Stimulated activated CD8-positive, alpha-beta memory T cell treated with anti-CD3 and anti-CD28 coated beads, Interleukin-4, amount 100 ng/mL, for 24 hours (primary cell): Measurements from ENCODE around the gene SMCO2.

ENCODE experiments used
- DNase-seq: peaks from one replicate; pipeline ENCODE4 v3.0.0-alpha.2; 2020; ENCODE audit warnings: low read depth

The SMCO2 gene

DNA sequence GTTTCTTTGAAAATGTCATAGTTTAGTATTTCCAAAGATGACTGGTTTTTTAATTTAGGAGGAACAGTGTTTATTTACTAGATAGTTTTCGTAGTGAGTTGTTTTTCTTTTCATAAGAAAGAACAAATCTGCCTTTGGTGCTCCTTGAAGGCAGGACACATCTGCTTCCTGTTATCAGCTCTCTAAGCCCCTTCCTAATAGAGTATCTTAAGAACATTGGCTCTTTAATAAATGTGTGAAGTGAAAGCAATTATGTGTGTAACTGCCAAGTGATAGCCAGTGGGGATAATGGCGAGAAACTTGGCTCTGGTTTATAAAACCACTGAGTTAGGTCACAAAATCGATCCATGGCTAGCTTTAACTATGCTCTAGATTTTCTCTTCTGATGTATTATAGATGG is 54.0 kb downstream of the SMCO2 start:
- no peak for DNase-seq

DNA sequence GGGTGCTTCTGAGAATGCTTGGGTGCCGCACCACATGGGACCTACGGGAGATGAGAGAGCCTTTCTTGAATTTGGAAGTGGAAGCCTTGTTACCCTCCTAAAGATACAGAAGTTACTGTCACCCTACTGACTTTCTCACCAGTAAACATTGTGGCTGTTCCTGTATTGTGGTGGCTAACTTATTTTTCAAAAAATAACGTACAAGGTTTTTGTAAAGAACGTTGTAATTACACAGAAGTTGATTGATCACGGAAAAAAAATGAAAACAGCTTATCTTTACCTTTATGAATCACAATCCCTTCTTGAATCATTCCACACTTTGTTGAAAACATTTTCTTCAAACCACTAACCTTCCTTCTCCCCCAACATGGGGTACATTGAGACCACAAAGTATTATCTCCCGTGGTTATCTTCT is 55.5 kb downstream of the SMCO2 start:
- DNase-seq: no peak

- DNase-seq: no peak
These were observed 58.0 kb downstream of the SMCO2 start for GRCh38 chr12:27504507-27504906.

DNA sequence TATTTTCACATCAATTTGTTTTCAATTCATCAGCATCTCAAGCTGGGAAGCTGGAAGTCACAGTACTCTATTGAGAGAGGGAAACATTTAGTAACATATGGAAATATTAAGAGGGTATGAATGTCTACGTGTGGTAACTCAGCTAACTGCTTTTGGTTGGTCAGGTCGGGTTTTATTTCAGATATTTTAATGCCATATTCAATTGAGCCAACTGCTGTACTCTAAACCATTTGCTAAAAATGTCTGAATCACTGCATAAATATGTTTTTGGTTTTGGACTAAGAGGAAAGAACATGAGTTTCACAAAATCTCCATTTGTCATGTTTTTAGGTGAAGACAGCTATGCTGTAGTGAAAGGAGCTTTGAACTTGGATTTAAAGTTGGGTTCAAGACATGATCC is 58.6 kb downstream of the SMCO2 start:
- no peak for DNase-seq

GRCh38 chr12:27505761-27506160 is 59.2 kb downstream of the SMCO2 start:
- no peak for DNase-seq

- DNase-seq: no peak
These were observed 60.2 kb downstream of the SMCO2 start for GRCh38 chr12:27506645-27507189.

GRCh38 chr12:27508736-27509431 is 62.3 kb downstream of the SMCO2 start:
- DNase-seq: no peak

- DNase-seq: no peak
These were observed 64.6 kb downstream of the SMCO2 start for GRCh38 chr12:27511031-27511722.

- no peak for DNase-seq
These were observed 65.1 kb downstream of the SMCO2 start for GRCh38 chr12:27511723-27512045.

GRCh38 chr12:27513155-27513824 is 66.8 kb downstream of the SMCO2 start:
- DNase-seq: no peak

- no peak for DNase-seq
These were observed 69.1 kb downstream of the SMCO2 start for GRCh38 chr12:27515671-27516070.

DNA sequence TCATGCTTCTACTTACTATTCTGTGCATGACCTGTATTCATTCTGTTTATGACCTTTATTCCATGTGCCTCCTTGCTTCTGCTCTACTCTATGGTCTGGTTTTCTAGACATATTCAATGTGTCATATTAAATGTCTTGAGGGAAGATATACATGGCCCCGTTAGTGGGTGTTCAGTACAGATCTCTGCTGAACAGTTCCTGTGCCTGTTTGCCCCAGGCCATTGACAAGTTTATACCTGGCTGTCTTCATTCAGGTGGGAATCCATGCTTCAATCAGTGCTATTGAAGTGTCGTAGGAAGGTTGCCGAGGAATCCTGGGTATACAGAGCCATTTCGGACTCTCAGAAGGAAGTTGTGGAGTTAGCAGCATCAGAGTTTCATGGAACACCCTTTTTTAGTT is 70.1 kb downstream of the SMCO2 start:
- no peak for DNase-seq

DNA sequence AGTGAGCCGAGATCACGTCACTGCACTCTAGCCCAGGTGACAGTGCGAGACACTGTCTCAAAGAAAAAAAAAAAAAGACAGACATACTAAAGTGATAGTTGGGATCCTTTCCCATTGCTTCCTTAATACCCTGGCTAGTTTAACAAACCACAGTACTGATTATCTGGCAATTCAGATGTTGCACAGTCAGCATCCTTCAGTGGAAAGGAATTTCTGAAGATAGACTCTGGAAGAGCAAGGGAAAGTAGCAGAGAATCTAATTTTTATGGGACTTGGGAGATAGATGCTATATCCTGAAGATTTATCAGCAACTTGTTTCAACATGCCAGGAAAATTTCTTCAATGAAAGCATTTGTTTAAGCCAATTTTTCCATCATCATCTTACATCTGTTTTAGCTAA is 71.0 kb downstream of the SMCO2 start:
- no peak for DNase-seq

DNA sequence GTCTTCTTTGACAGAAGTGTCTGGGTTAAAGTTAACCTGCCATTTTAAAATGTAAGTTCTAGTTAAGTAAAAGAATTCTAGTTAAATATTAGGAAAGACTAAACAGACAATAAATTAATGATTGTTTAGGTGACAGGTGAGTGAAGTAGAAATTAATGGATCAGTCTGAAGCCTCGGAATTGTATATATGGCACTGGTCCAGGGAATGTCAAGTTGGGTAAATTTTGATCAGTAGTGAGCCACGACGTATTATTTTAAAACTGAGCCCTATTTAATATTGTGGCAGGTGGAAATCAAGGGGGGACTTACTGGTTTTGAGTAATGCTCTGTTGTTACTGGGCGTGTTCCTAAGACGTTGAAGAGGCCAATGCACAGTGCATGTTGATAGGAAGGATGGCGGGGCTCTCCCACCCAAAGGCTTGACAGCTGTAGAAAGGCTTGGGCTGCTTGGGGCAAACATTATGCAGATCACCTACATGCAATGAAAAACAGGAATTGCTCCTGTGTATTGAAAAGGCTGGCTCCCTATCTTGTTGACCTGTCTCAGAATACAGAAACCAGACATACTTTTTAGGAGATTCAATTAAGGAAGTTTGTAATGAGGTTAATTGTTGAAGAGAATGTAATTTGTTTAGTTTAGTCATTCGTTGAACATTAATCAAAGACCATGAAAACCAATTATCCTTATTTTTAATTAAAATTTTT is 71.6 kb downstream of the SMCO2 start:
- no peak for DNase-seq

- no peak for DNase-seq
These were observed 74.5 kb downstream of the SMCO2 start for GRCh38 chr12:27521066-27521465.

- no peak for DNase-seq
These were observed 75.4 kb downstream of the SMCO2 start for GRCh38 chr12:27521981-27522380.

DNA sequence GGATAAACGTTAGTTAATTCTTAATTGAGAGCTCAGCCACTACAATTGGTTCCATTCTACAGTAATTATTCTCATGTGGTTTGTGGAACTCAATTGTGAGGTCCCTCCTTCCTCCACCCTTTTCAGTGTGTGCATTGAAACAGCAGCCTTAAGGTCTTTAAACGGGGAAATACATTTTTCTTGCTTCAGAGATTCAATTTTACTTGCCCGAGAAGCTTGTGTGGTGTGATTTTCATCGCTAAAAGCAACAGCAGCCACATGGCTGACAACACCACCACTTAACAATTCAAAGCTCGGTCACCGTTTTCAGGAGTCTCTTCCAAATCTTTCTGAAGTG is 76.7 kb downstream of the SMCO2 start:
- no peak for DNase-seq

- peak; percentile 98 for DNase-seq
These were observed 77.3 kb downstream of the SMCO2 start, which contains the start of gene PPFIBP1 for GRCh38 chr12:27523642-27524493. Gene PPFIBP1 (plus strand): TSS chr12:27524206. CDS start chr12:27633397, 109,191 bp downstream.

GRCh38 chr12:27524494-27524835 is 77.9 kb downstream of the SMCO2 start:
- DNase-seq: no peak

DNA sequence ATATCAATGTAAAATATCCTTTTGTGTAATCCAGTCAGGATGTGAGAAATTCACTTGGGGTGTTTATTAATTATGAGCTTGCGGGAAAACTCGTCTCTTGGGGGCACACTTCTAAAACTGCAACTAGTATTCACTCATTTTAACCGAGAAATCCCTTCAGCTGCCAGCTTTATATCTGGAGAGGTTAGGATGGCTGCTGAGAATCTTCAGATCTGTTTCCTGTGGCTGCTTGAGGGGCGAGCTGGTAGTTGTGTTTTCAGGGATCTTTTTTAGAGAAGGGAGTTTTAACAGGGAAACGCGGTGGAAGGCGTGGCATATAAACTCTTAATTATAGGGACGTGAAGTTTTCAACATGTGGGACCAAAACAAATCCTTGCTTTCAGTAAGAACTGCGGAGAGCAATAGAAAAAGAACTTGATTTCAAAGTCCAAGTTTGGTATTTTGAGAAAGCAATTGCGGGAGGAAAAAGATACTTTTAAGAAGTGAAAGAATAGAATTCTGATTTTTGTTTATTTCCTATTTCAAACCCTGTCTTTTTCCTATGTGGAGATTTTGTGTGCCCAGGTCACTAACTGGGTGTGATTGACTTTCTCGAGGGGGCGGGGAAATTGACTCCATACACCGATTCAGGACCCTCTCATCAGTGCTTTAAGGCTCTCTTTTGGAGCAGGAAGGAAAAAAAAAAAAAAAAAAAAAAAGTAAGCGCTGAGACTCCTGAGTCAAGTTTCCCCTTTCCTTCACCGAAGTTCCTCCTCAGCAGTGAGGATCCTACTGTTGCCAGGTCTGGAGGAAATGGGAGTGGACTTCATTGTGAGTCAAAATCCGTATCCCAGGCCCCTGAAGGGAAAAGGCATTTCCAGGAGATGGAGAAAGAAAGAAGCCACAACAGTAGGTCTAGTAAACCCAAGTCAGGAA is 78.6 kb downstream of the SMCO2 start:
- DNase-seq: no peak

GRCh38 chr12:27527512-27527911 is 81.0 kb downstream of the SMCO2 start:
- DNase-seq: no peak
